HEK293 (cell line): ENCODE results near the gene PTPRN2.

Source experiments
- CTCF ChIA-PET: fragments of 350-600 bp; formaldehyde crosslinking; extraction: SDS; loops from one replicate; lab custom pipeline; 2021; ENCODE audit warnings: antibody characterized with exemption; lab: Yijun Ruan, JAX
- POLR2A ChIA-PET: fragments of 300-600 bp; formaldehyde crosslinking; extraction: SDS; loops from one replicate; lab custom pipeline; 2020; ENCODE audit warnings: antibody characterized with exemption, inconsistent platforms; lab: Yijun Ruan, JAX
- H3K27ac ChIP-seq: fragments of 200-500 bp; sonication (Bioruptor generic); 2 replicates; pipeline ENCODE4 v1.5.1; 2014; ENCODE audit warnings: low read depth, low read length, control low read depth, inconsistent platforms; ENCODE audit errors: extremely low read depth
- H3K36me3 ChIP-seq, 2 experiments: fragments of 200-500 bp in 1 of 2; sonication (Bioruptor generic) in 1 of 2; 1 replicate in 1 of 2; 2 replicates in 1 of 2; pipeline ENCODE4 v1.5.1; 2014 to 2017; ENCODE audit warnings: inconsistent platforms in 2 of 2, low read length in 2 of 2; ENCODE audit not compliant: control insufficient read depth in 2 of 2, insufficient read depth in 1 of 2
- H3K4me1 ChIP-seq: fragments of 200-500 bp; sonication (Bioruptor generic); 2 replicates; pipeline ENCODE4 v1.5.1; 2014; ENCODE audit warnings: mild to moderate bottlenecking, low read length, inconsistent platforms; ENCODE audit not compliant: control insufficient read depth, insufficient read depth
- H3K4me3 ChIP-seq: 2 replicates; pipeline ENCODE4 v1.5.1; 2011; ENCODE audit warnings: low read depth, mild to moderate bottlenecking, control low read depth, low read length, moderate library complexity
- H3K9me3 ChIP-seq: fragments of 200-500 bp; sonication (Bioruptor generic); 2 replicates; pipeline ENCODE4 v1.5.1; 2014; ENCODE audit warnings: low read depth, low read length, inconsistent platforms; ENCODE audit not compliant: control insufficient read depth, insufficient read depth
- ATF2 ChIP-seq: fragments of 450-650 bp; formaldehyde crosslinking; IDR thresholded peaks from 2 replicates; pipeline ENCODE4 v1.5.1; 2016; ENCODE audit warnings: missing biosample characterization, missing genetic modification characterization, low read depth
- FEZF1 ChIP-seq: fragments of 450-650 bp; formaldehyde crosslinking; IDR thresholded peaks from 2 replicates; pipeline ENCODE4 v1.5.1; 2016; ENCODE audit warnings: missing biosample characterization, missing genetic modification characterization
- GLI2 ChIP-seq: fragments of 450-650 bp; formaldehyde crosslinking; IDR thresholded peaks from 2 replicates; pipeline ENCODE4; 2017; ENCODE audit warnings: missing biosample characterization, missing genetic modification characterization, low read depth, borderline replicate concordance
- HOXD13 ChIP-seq: sonication (generic); formaldehyde crosslinking; IDR thresholded peaks from 2 replicates; pipeline ENCODE4 v1.8.0; 2022; ENCODE audit warnings: missing genetic modification reagents, borderline replicate concordance
- MEIS1 ChIP-seq: sonication (generic); formaldehyde crosslinking; IDR thresholded peaks from 2 replicates; pipeline ENCODE4 v1.8.1; 2022; ENCODE audit warnings: missing genetic modification reagents, mild to moderate bottlenecking, borderline replicate concordance
- PRDM1 ChIP-seq: fragments of 450-650 bp; formaldehyde crosslinking; IDR thresholded peaks from 2 replicates; pipeline ENCODE4; 2016; ENCODE audit warnings: missing biosample characterization, missing genetic modification characterization
- PRDM10 ChIP-seq: fragments of 450-650 bp; formaldehyde crosslinking; IDR thresholded peaks from 2 replicates; pipeline ENCODE4 v1.5.1; 2016; ENCODE audit warnings: missing biosample characterization, missing genetic modification characterization
- ZBTB20 ChIP-seq: fragments of 450-650 bp; formaldehyde crosslinking; IDR thresholded peaks from 2 replicates; pipeline ENCODE4 v1.5.1; 2016; ENCODE audit warnings: missing biosample characterization, missing genetic modification characterization
- ZFHX2 ChIP-seq: fragments of 450-650 bp; formaldehyde crosslinking; conservative IDR thresholded peaks from 2 replicates; pipeline ENCODE4 v1.5.1; 2016; ENCODE audit warnings: missing biosample characterization, missing genetic modification characterization
- ZNF112 ChIP-seq: fragments of 450-650 bp; formaldehyde crosslinking; IDR thresholded peaks from 2 replicates; pipeline ENCODE4 v1.5.0; 2017; ENCODE audit warnings: missing biosample characterization, missing genetic modification characterization
- ZNF175 ChIP-seq: fragments of 450-650 bp; formaldehyde crosslinking; IDR thresholded peaks from 2 replicates; pipeline ENCODE4 v1.5.1; 2016; ENCODE audit warnings: missing biosample characterization, missing genetic modification characterization
- ZNF23 ChIP-seq: fragments of 450-650 bp; formaldehyde crosslinking; IDR thresholded peaks from 2 replicates; pipeline ENCODE4 v1.5.1; 2016; ENCODE audit warnings: missing biosample characterization, missing genetic modification characterization, borderline replicate concordance
- ZNF433 ChIP-seq: fragments of 450-650 bp; formaldehyde crosslinking; IDR thresholded peaks from 2 replicates; pipeline ENCODE4 v1.5.1; 2016; ENCODE audit warnings: missing biosample characterization, missing genetic modification characterization, low read depth
- ZNF488 ChIP-seq: fragments of 450-650 bp; formaldehyde crosslinking; IDR thresholded peaks from 2 replicates; pipeline ENCODE4 v1.5.1; 2016; ENCODE audit warnings: missing biosample characterization, missing genetic modification characterization
- ZNF658 ChIP-seq: fragments of 450-650 bp; formaldehyde crosslinking; IDR thresholded peaks from 2 replicates; pipeline ENCODE4; 2016; ENCODE audit warnings: missing biosample characterization, missing genetic modification characterization
- TF ChIP-seq, protein P1 (sequence below): fragments of 450-650 bp; formaldehyde crosslinking; IDR thresholded peaks from 2 replicates; pipeline ENCODE4 v1.5.1; 2016; ENCODE audit warnings: missing biosample characterization, missing genetic modification characterization

PTPRN2 gene

GRCh38 chr7:157794746-157795065, 792.9 kb downstream of the PTPRN2 start:
- POLR2A ChIA-PET: no interaction called here
- CTCF ChIA-PET: no interaction called here

GRCh38 chr7:157793973-157794745, 793.5 kb downstream of the PTPRN2 start:
- H3K4me3 ChIP-seq: no peak overlapping the region
- no peaks in the 10 kb centered on the region for H3K9me3 ChIP-seq
- ChIA-PET POLR2A (no interaction called here), CTCF (no interaction called here)
- TF ChIP-seq ZNF175 (tag by site-specific recombination): no peak
- no peak for TF ChIP-seq ZNF658 (tag by site-specific recombination)
- TF ChIP-seq ZBTB20 (tag by site-specific recombination): no peak
- no peak for TF ChIP-seq ZNF488 (tag by site-specific recombination)
- H3K4me1 ChIP-seq: no peaks in the 10 kb centered on the region
- H3K36me3 ChIP-seq: no peaks in the 10 kb centered on the region
- no peak overlapping the region for H3K27ac ChIP-seq

More at GRCh38 chr7:157794746-157795065, 792.9 kb downstream of the PTPRN2 start:
- Histone ChIP-seq H3K36me3 (no peaks in the 10 kb centered on the region), H3K9me3 (no peaks in the 10 kb centered on the region), H3K4me3 (no peak overlapping the region), H3K27ac (no peak overlapping the region), H3K4me1 (no peaks in the 10 kb centered on the region)
- TF ChIP-seq PRDM1 (tag by site-specific recombination) (no peak), ZNF433 (tag by site-specific recombination) (no peak), PRDM10 (tag by site-specific recombination) (no peak), GLI2 (tag by site-specific recombination) (no peak), HOXD13 (CRISPR knock-in tag) (no peak), ZNF112 (tag by site-specific recombination) (no peak), ZNF23 (no peak), ATF2 (tag by site-specific recombination) (no peak), FEZF1 (tag by site-specific recombination) (no peak), ZFHX2 (tag by site-specific recombination) (no peak), MEIS1 (CRISPR knock-in tag) (no peak)
- TF ChIP-seq, protein P1, sequence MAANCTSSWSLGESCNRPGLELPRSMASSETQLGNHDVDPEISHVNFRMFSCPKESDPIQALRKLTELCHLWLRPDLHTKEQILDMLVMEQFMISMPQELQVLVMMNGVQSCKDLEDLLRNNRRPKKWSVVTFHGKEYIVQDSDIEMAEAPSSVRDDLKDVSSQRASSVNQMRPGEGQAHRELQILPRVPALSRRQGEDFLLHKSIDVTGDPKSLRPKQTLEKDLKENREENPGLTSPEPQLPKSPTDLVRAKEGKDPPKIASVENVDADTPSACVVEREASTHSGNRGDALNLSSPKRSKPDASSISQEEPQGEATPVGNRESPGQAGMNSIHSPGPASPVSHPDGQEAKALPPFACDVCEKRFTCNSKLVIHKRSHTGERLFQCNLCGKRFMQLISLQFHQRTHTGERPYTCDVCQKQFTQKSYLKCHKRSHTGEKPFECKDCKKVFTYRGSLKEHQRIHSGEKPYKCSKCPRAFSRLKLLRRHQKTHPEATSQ (tag by site-specific recombination): no peak
